ENCODE measurements around the gene IGFN1. TPM values are rescaled to one million over a fixed set of nuclear protein-coding genes. Genes with fewer than 3 reads are reported as not detected.

Gene IGFN1
- total and polyA plus RNA-seq, 3 donors from 2014 or later: 8.2 to 16.4 (median 12.5) TPM

DNA sequence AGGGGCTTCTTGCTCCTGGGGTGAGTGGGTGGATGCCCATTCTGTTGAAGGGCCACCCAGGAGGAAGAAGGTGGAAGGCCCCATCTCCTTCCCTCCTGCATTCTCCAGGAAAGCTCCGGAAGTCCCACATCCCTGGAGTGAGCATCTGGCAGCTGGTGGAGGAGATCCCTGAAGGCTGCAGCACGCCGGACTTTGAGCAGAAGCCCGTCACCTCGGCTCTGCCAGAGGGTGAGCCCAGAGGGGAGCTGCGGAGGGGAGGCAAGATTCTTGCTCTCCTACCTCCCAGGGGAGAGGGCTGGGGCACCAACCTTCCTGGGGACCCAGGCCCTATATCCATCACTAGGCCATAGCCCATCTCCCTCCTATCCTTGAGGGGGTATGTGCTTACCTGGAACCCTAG is 3.4 kb downstream of the IGFN1 start:
- no peak for DNase-seq
- TF ChIP-seq, protein P1, sequence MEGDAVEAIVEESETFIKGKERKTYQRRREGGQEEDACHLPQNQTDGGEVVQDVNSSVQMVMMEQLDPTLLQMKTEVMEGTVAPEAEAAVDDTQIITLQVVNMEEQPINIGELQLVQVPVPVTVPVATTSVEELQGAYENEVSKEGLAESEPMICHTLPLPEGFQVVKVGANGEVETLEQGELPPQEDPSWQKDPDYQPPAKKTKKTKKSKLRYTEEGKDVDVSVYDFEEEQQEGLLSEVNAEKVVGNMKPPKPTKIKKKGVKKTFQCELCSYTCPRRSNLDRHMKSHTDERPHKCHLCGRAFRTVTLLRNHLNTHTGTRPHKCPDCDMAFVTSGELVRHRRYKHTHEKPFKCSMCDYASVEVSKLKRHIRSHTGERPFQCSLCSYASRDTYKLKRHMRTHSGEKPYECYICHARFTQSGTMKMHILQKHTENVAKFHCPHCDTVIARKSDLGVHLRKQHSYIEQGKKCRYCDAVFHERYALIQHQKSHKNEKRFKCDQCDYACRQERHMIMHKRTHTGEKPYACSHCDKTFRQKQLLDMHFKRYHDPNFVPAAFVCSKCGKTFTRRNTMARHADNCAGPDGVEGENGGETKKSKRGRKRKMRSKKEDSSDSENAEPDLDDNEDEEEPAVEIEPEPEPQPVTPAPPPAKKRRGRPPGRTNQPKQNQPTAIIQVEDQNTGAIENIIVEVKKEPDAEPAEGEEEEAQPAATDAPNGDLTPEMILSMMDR (IDR thresholded peaks at IDR 0.05): no peak
- TF ChIP-seq POLR2A (IDR thresholded peaks at IDR 0.05): no peak
- no peaks in the 10 kb centered on the region for H3K27me3 ChIP-seq
- H3K4me1 ChIP-seq: peaks cover 24% of the 10 kb centered on the region
- H3K9me3 ChIP-seq: no peaks in the 10 kb centered on the region
- no peaks in the 10 kb centered on the region for H3K36me3 ChIP-seq (ENCODE audit: low read depth, missing control alignments)
- intact Hi-C loops (cut with DNase I; ENCODE audit: low total_unique reads): no loop called here
- H3K27ac ChIP-seq: no peak overlapping the region
- 39 to 44% methylated on average over 5 to 6 of the region's 6 CpGs for WGBS, 2 donors
- no peak overlapping the region for H3K4me3 ChIP-seq

DNA sequence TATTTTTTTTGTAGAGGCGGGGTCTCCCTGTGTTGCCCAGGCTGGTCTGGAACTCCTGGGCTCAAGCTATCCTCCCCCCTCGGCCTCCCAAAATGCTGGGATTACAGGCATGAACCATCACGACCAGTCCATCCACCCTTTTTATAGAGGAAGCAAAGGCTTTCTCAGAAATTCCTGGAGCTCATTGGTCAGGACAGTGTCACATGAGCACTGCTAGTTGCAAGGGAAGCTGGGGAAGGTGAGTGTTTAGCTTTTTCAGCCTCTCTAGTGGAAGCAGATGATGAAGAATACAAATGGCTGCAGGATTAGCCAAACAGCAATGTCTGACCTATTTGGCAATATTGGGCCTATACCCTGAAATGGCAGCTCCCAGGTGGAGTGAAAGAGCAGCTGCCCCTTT is 8.0 kb downstream of the IGFN1 start:
- TF ChIP-seq, protein P1 (IDR thresholded peaks at IDR 0.05): no peak
- TF ChIP-seq POLR2A (IDR thresholded peaks at IDR 0.05): no peak
- H3K4me3 ChIP-seq: no peak overlapping the region
- 88 to 96% methylated on average over 3 of the region's 3 CpGs for WGBS, 2 donors

DNA sequence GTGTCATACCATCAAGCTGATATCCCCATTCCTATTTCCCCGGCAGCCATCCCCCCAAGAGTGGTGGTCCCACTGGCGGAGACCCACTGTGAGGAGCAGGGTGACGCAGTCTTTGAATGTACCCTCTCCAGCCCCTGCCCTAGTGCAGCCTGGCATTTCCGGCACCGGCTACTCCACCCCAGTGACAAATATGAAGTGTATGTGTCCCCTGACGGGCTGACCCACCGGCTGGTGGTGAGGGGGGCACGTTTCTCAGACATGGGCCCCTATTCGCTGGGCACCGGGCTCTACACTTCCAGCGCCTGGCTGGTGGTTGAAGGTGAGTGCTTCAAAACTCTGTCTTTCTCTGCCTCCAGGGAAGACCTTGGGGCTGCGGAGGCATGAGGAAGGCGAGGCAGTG is 14.4 kb downstream of the IGFN1 start:
- DNase-seq: no peak
- Histone ChIP-seq H3K4me1 (no peaks in the 10 kb centered on the region), H3K36me3 (ENCODE audit: low read depth, missing control alignments) (no peaks in the 10 kb centered on the region), H3K9me3 (no peaks in the 10 kb centered on the region), H3K4me3 (no peak overlapping the region), H3K27ac (no peak overlapping the region), H3K27me3 (no peaks in the 10 kb centered on the region)
- intact Hi-C loops (cut with DNase I; ENCODE audit: low total_unique reads): no loop called here
- 91 to 95% methylated on average over 13 of the region's 13 CpGs for WGBS, 2 donors
- TF ChIP-seq, protein P1 (IDR thresholded peaks at IDR 0.05): no peak
- TF ChIP-seq POLR2A (IDR thresholded peaks at IDR 0.05): no peak

More for the DNA sequence above, 8.0 kb downstream of the IGFN1 start:
- no peaks in the 10 kb centered on the region for H3K36me3 ChIP-seq (ENCODE audit: low read depth, missing control alignments)
- DNase-seq: no peak
- no peaks in the 10 kb centered on the region for H3K27me3 ChIP-seq
- no peaks in the 10 kb centered on the region for H3K9me3 ChIP-seq
- peaks cover 9% of the 10 kb centered on the region for H3K4me1 ChIP-seq
- intact Hi-C loops (cut with DNase I; ENCODE audit: low total_unique reads): no loop called here
- H3K27ac ChIP-seq: no peak overlapping the region

DNA sequence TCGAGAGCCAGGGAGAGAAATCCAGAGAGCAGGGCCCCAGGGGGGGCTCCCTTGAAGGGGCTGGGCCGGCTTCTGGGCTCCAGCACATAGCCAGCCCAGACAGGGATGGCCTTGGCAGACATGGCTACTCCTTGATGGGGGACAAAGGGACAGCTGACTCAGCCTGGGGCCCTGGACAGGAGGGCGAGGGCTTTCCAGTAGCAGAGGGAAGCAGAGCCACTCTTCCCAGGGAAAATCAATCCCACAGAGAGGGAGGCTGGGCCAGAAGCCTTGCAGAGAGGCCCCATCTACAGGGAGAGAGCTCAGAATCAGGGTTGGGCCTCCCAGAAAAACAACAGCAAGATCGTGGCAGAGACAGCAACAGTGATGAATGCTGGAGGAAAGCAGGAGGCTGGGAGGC is 15.6 kb downstream of the IGFN1 start:
- H3K27me3 ChIP-seq: no peaks in the 10 kb centered on the region
- H3K27ac ChIP-seq: no peak overlapping the region
- no peaks in the 10 kb centered on the region for H3K36me3 ChIP-seq (ENCODE audit: low read depth, missing control alignments)
- DNase-seq: no peak
- H3K4me1 ChIP-seq: no peaks in the 10 kb centered on the region
- no peak overlapping the region for H3K4me3 ChIP-seq
- intact Hi-C loops (cut with DNase I; ENCODE audit: low total_unique reads): no loop called here
- H3K9me3 ChIP-seq: no peaks in the 10 kb centered on the region
- TF ChIP-seq, protein P1 (IDR thresholded peaks at IDR 0.05): no peak
- no peak for TF ChIP-seq POLR2A (IDR thresholded peaks at IDR 0.05)
- WGBS, 2 donors: 46 to 59% methylated on average over 4 of the region's 4 CpGs

DNA sequence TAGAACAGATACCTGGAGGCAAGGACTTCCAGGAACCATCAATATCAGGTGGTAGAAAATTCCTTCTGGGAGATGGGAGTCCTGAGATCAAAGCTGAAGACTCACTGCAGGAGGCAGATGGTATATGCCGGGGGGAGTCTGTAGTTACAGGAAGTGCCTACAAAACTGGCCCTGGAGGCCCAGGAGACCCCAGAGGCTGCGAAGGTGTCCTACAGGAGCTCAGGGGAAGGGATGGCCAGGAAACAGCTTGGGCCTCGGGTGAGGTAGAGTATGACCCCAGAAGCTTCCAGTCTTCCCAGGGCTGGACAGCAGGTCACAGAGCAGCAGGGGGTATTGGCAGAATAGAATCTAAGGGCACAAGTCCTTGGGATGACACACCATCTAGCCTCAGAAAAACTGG is 16.4 kb downstream of the IGFN1 start:
- no peak for DNase-seq
- 89 to 94% methylated on average over 3 of the region's 3 CpGs for WGBS, 2 donors
- Histone ChIP-seq H3K27me3 (no peaks in the 10 kb centered on the region), H3K9me3 (no peaks in the 10 kb centered on the region), H3K36me3 (ENCODE audit: low read depth, missing control alignments) (no peaks in the 10 kb centered on the region), H3K4me1 (no peaks in the 10 kb centered on the region), H3K4me3 (no peak overlapping the region), H3K27ac (no peak overlapping the region)
- intact Hi-C loops (cut with DNase I; ENCODE audit: low total_unique reads): no loop called here
- no peak for TF ChIP-seq POLR2A (IDR thresholded peaks at IDR 0.05)
- TF ChIP-seq, protein P1 (IDR thresholded peaks at IDR 0.05): no peak
